LNCaP clone FGC (cell line): ENCODE measurements around the gene GTF2I.

ENCODE experiments used
- DNase-seq: peaks from one replicate; pipeline ENCODE4 v3.0.0-alpha.2; 2011; ENCODE audit warnings: low read depth
- H3K4me3 ChIP-seq: 2 replicates; pipeline ENCODE4 v1.5.1; 2011; ENCODE audit warnings: mild to moderate bottlenecking, low read depth, low read length, control low read depth
- TF ChIP-seq, protein P1 (sequence below): IDR thresholded peaks from 2 replicates; pipeline ENCODE4 v1.5.1; 2012; ENCODE audit warnings: mild to moderate bottlenecking; ENCODE audit not compliant: control insufficient read depth, insufficient read depth; ENCODE audit errors: extremely low read depth

GTF2I gene

DNA sequence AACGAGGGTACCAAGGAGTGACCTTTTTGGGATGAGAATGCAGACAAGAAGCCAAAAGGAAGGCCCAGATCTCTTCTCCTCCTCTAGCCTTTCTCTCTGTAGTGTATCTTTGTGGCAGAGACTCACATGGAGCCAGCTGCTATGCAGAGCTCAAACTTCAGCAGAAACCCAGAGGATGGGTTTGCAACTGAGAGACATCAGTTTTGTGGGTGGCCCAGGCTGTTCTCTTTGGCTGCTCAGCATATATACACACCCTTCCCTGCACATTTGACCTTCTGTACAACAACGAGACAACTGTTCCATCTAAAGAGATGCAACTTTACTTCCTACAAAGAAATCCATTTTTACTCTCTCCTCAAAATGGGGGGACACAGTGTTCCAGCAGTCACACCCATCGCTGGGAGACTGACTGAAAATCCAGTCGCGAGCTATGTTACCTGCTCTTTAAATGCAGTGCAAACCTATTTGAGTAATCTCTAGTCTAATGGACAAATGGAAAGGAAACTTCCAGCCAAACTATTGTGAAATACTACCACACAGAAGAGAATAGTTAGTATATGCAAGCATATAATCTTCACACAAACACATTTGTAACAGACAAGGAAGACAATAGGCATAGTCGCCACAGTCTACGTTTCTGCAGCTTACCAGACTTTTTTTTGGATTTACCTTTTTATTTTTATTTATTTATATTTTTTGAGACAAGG lies 51.2 kb downstream of the GTF2I start:
- no peak for DNase-seq
- H3K4me3 ChIP-seq = no peak overlapping the region
- TF ChIP-seq, protein P1, sequence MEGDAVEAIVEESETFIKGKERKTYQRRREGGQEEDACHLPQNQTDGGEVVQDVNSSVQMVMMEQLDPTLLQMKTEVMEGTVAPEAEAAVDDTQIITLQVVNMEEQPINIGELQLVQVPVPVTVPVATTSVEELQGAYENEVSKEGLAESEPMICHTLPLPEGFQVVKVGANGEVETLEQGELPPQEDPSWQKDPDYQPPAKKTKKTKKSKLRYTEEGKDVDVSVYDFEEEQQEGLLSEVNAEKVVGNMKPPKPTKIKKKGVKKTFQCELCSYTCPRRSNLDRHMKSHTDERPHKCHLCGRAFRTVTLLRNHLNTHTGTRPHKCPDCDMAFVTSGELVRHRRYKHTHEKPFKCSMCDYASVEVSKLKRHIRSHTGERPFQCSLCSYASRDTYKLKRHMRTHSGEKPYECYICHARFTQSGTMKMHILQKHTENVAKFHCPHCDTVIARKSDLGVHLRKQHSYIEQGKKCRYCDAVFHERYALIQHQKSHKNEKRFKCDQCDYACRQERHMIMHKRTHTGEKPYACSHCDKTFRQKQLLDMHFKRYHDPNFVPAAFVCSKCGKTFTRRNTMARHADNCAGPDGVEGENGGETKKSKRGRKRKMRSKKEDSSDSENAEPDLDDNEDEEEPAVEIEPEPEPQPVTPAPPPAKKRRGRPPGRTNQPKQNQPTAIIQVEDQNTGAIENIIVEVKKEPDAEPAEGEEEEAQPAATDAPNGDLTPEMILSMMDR = no peak

DNA sequence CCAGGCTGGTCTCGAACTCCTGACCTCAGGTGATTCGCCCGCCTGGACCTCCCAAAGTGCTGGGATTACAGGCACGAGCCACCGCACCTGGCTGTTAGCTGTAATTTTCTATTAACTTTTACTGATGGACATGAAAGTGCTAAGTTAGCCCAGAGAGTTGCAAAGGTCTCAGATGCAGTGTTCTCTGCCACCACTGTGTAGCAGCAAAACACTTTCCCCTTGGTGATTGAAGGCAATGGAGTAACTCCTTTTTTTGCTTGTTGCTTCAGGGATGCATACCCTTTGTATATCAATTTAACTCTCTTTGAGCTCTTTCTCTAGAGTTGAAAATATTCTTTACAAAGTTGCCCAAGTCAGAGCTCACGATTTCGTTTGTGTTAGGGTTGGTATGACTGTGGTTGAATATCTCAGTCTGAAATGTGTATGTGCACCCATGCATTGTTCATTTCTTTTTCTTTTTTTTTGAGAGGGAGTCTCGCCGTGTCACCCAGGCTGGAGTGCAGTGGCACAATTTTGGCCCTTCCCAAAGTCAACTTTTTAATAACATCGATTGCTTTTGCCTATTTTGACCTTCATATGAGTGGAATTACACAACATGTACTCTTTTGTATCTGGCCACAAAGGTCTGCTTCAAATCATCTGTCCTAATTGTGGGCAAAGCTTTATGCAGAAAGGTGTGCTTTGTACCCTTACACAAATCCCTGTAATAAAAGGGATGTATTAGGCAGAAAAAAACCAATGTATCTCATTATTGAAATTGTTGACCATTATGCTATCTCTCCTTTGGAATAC lies 52.6 kb downstream of the GTF2I start:
- H3K4me3 ChIP-seq = no peak overlapping the region
- DNase-seq = no peak
- TF ChIP-seq, protein P1 = no peak

DNA sequence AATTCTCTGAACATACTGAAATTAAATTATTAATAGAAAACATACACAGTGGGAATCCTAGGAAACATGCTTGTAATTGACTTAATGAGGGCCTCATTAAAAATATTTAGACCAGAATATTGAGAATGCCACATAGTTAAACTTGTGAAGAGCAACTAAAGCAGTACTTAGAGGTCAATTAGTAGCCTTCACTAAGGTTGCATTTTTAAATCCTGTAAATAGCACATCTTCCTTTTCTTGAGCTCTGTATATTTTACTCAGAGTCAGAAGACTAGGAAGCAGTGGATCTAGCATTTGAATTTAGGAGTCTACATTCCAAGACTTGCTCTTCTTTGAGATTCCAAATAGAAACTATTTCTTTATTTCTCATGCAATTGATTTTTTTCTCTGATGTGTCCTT lies 56.0 kb downstream of the GTF2I start:
- H3K4me3 ChIP-seq = no peak overlapping the region
- no peak for DNase-seq
- TF ChIP-seq, protein P1 = no peak

DNA sequence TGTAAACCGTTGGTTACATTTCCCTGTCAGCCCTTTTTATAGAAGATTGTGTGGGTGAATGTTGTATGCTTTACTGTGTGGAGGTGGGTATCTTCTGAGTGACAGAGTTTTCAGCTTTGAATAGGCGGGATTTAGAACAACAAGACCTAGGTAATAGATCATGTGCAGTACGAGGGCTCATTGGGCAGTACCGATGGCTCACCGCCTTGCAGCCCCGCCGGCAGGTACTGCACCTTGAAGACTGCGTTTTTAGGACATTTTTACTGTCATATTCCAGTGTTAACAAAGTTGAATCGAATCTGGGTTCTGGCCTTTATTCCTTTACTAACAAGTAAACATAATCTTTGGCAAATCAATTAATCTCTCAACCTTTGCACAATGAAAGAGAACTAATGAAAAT lies 60.4 kb downstream of the GTF2I start:
- no peak overlapping the region for H3K4me3 ChIP-seq
- TF ChIP-seq, protein P1 = no peak
- no peak for DNase-seq

DNA sequence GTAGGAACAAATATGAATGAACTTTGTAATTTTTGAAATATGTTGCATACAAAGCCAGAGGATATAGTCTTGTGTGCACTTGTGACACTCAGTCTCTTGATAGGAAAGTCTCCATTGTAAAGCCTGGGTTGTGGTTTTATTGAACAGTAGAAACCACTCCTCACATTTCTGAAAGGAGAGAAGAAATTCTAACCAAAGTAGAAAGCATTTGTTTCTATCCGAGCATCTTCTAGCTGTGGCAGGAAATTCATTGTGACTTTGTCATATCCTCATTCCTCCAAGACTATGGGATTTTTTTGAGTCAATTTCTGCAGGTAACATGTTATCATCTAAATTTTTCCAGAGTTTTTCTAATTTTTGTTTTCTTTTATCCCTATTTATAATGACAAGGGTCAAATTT lies 60.8 kb downstream of the GTF2I start:
- no peak overlapping the region for H3K4me3 ChIP-seq
- TF ChIP-seq, protein P1 = no peak
- DNase-seq = no peak

DNA sequence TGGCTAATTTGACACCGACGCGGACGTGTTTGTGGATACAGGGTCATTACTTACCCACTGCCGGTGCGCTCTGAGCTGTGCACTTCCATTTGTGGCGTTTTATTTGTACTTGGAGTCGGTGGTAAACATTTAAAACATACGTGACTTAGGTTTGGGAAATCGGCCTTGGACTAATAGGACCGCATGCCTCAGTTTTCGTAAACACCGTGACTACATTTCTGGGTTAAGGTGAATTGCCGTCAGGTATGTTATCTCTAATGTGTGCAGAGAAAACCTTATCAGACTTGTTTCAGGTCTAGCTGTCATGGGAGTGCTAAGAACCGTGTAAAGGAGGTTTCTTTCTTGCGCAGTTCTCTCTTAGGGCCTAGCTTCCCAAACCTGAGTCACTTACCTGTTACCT lies 64.6 kb downstream of the GTF2I start:
- H3K4me3 ChIP-seq = no peak overlapping the region
- TF ChIP-seq, protein P1 = no peak
- no peak for DNase-seq
